Body of pancreas (tissue), 4 donors: ENCODE results near the gene SHBG. TPM values are rescaled to one million over a fixed set of nuclear protein-coding genes. Genes with fewer than 3 reads are reported as not detected.
"Not testable (repeated sequence)": the region's sequence is repeated elsewhere in the genome, so short reads cannot be mapped to it uniquely, and the experiment has no call there.

Experiments
- ATAC-seq: fragments of 150-250 bp; one replicate; pipeline ENCODE4 v1.9.1; 2016
- DNase-seq, 4 donors: peaks; one replicate each; pipeline ENCODE4 v3.0.0-alpha.2; 2019
- H3K27ac ChIP-seq, 4 donors: fragments of 200-600 bp; sonication (generic); 1 replicate in 3 of 4; 2 replicates in 1 of 4; pipeline versions ENCODE4 v1.5.1 to v1.6.1; 2016 to 2019; ENCODE audit warnings: mild to moderate bottlenecking in 1 of 4, mixed read lengths in 1 of 4, moderate library complexity in 1 of 4
- H3K27me3 ChIP-seq, 2 donors: fragments of 200-600 bp; sonication (generic); one replicate each; pipeline ENCODE4 v1.6.0; 2016; ENCODE audit warnings: mild to moderate bottlenecking in 1 of 2
- H3K36me3 ChIP-seq, 2 donors: fragments of 200-600 bp; sonication (generic); replicated peaks in 1 of 2; 2 replicates each; pipeline ENCODE4 v1.5.1; 2016; ENCODE audit warnings: low read depth in 2 of 2; ENCODE audit not compliant: insufficient read depth in 1 of 2
- H3K4me1 ChIP-seq: fragments of 200-600 bp; sonication (generic); one replicate; pipeline ENCODE4 v1.6.0; 2016
- H3K4me3 ChIP-seq, 2 donors: fragments of 200-600 bp; sonication (generic); 1 replicate in 1 of 2; 2 replicates in 1 of 2; pipeline ENCODE4 v1.5.1; 2016 to 2019
- H3K9me3 ChIP-seq, 3 donors: fragments of 200-600 bp; sonication (generic); 1 replicate in 2 of 3; 2 replicates in 1 of 3; pipeline ENCODE4 v1.5.1; 2016
- POLR2A ChIP-seq, 3 donors: fragments of 450-650 bp; IDR thresholded peaks; one replicate each; pipeline ENCODE4 v1.6.1; 2016; ENCODE audit warnings: antibody characterized with exemption in 3 of 3, mild to moderate bottlenecking in 2 of 3
- WGBS, 2 donors: methylation state at CpG; one replicate each; pipeline ENCODE4 v1.1.5; 2017; 5-methylcytosine and 5-hydroxymethylcytosine counted together
- intact Hi-C: fragments of 100-400 bp; cut with DNase I; formaldehyde crosslinking; loops from one replicate; pipeline ENCODE4 v1.15.1; 2023
- total RNA-seq, 2 donors: library from RNA; depleted of rRNA; stranded (reverse); fragments of >200 nt; gene quantifications; one replicate each; pipeline ENCODE4 v1.1.0, GENCODE V29; 2016
- TF ChIP-seq, protein P1 (sequence below), 7 experiments: fragments of 450-650 bp in 4 of 7; fragments of 200-600 bp in 3 of 7; sonication (generic) in 3 of 7; IDR thresholded peaks; one replicate each; pipeline ENCODE4 v1.5.1; 2016 to 2019; ENCODE audit warnings: antibody characterized with exemption in 7 of 7

SHBG gene
- total RNA-seq, 2 donors from 2014 or later: not detected

DNA sequence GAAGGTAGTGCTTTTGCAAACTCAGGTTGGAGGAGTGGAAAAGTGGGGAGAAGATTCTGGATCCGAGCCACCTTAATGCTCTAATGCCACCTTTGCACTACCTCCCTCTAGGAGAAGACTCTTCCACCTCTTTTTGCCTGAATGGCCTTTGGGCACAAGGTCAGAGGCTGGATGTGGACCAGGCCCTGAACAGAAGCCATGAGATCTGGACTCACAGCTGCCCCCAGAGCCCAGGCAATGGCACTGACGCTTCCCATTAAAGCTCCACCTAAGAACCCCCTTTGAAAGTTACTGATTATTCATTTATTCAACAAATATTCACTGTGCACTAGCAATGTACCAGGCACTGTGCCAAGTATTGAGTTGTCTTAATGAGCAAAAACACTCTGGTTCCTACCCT, 3.2 kb downstream of the SHBG start:
- 66 to 71% methylated on average over 2 of the region's 2 CpGs for WGBS, 2 donors
- no peaks in the 10 kb centered on the region for H3K36me3 ChIP-seq
- intact Hi-C loops: no loop called here
- no peak overlapping the region for H3K4me3 ChIP-seq
- TF ChIP-seq, protein P1, sequence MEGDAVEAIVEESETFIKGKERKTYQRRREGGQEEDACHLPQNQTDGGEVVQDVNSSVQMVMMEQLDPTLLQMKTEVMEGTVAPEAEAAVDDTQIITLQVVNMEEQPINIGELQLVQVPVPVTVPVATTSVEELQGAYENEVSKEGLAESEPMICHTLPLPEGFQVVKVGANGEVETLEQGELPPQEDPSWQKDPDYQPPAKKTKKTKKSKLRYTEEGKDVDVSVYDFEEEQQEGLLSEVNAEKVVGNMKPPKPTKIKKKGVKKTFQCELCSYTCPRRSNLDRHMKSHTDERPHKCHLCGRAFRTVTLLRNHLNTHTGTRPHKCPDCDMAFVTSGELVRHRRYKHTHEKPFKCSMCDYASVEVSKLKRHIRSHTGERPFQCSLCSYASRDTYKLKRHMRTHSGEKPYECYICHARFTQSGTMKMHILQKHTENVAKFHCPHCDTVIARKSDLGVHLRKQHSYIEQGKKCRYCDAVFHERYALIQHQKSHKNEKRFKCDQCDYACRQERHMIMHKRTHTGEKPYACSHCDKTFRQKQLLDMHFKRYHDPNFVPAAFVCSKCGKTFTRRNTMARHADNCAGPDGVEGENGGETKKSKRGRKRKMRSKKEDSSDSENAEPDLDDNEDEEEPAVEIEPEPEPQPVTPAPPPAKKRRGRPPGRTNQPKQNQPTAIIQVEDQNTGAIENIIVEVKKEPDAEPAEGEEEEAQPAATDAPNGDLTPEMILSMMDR (IDR thresholded peaks at IDR 0.05): no peak
- no peak for TF ChIP-seq POLR2A (IDR thresholded peaks at IDR 0.05)
- H3K9me3 ChIP-seq: no peaks in the 10 kb centered on the region
- peaks cover 22% of the 10 kb centered on the region for H3K4me1 ChIP-seq
- ATAC-seq (peak; percentile 26), DNase-seq (peak in 1 of 4 donors; percentile 36)
- H3K27ac ChIP-seq: peak overlapping the region in 3 of 4 donors; percentile 2 to 23 (median 4)
- H3K27me3 ChIP-seq: no peaks in the 10 kb centered on the region

DNA sequence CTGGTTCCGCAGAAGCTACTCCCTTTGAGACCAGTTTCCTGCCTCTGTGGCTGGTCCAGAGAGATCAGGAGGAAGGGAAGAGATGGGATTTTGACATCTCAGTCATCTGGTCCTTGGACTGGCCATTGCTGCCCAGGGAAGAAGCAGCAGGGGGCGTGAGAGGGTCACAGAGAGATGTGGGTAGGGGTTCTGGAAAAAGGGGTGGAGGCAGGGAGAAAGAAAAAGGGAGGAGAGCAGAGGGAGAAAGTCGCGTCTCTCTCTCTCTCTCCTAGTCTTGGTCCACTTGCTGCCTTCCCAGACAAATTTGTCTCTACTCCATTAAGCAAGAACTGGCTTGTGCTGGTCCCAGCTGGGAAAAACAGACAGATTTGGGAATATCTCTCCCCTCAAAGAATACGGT, 4.4 kb downstream of the SHBG start:
- 25 to 32% methylated on average over 5 of the region's 5 CpGs for WGBS, 2 donors
- Histone ChIP-seq H3K4me3 (no peak overlapping the region), H3K27ac (no peak overlapping the region), H3K4me1 (peaks cover 22% of the 10 kb centered on the region), H3K36me3 (no peaks in the 10 kb centered on the region), H3K27me3 (no peaks in the 10 kb centered on the region), H3K9me3 (no peaks in the 10 kb centered on the region)
- TF ChIP-seq, protein P1 (IDR thresholded peaks at IDR 0.05): peak in 3 of 7 experiments; percentile 25 to 39 (median 32)
- no peak for TF ChIP-seq POLR2A (IDR thresholded peaks at IDR 0.05)
- intact Hi-C loops: no loop called here
- ATAC-seq: peak; percentile 16
- peak in 3 of 4 donors; percentile 31 to 41 (median 34) for DNase-seq

DNA sequence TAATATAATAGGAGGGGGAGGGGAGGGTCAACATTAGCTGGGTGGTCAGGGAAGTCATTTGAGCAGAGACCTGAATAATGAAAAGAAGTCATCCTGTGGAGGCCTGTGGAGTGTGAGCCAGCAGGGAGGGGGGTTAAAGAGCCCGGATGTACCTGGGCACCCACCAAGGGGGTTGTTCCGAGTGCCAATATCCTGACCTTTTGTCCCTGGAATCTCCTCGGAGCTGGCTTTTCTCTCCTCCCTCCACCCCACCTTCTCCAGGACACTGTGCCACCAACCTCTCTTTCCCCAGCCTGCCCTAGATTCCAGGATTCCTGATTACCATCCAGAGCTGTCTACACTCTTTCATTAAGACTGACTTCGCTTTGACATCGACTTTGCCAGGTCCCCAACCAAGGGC, 6.2 kb downstream of the SHBG start:
- no peak for TF ChIP-seq POLR2A (IDR thresholded peaks at IDR 0.05)
- TF ChIP-seq, protein P1 (IDR thresholded peaks at IDR 0.05): no peak
- WGBS, 2 donors: 55 to 59% methylated on average over 5 of the region's 5 CpGs

DNA sequence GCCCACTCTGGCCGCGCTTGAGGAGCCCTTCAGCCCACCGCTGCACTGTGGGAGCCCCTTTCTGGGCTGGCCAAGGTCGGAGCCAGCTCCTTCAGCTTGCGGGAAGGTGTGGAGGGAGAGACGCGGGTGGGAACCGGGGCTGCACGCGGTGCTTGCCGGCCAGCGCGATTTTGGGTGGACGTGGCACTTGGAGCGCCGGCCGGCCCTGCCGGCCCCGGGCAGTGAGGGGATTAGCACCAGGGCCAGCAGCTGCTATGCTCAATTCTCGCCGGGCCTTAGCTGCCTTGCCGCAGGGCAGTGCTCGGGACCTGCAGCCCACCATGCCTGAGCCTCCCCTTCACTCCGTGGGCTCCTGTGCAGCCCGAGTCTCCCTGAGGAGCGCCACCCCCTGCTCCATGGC, 10.8 kb downstream of the SHBG start:
- Histone ChIP-seq H3K36me3 (no peaks in the 10 kb centered on the region), H3K27me3 (no peaks in the 10 kb centered on the region), H3K4me1 (no peaks in the 10 kb centered on the region), H3K4me3 (no peak overlapping the region), H3K9me3 (no peaks in the 10 kb centered on the region), H3K27ac (no peak overlapping the region)
- TF ChIP-seq POLR2A (IDR thresholded peaks at IDR 0.05): no peak
- TF ChIP-seq, protein P1 (IDR thresholded peaks at IDR 0.05): no peak
- intact Hi-C loops: no loop called here
- WGBS, 2 donors: 93% methylated on average over 19 of the region's 26 CpGs; no CpG with 5 or more reads in 1 of the 2 donors
- no peak for DNase-seq
- no peak for ATAC-seq

More for the DNA sequence above, 6.2 kb downstream of the SHBG start:
- intact Hi-C loops: no loop called here
- Histone ChIP-seq H3K9me3 (no peaks in the 10 kb centered on the region), H3K4me3 (no peak overlapping the region), H3K27ac (no peak overlapping the region), H3K4me1 (peaks cover 22% of the 10 kb centered on the region), H3K27me3 (no peaks in the 10 kb centered on the region), H3K36me3 (no peaks in the 10 kb centered on the region)
- ATAC-seq (no peak), DNase-seq (no peak)

DNA sequence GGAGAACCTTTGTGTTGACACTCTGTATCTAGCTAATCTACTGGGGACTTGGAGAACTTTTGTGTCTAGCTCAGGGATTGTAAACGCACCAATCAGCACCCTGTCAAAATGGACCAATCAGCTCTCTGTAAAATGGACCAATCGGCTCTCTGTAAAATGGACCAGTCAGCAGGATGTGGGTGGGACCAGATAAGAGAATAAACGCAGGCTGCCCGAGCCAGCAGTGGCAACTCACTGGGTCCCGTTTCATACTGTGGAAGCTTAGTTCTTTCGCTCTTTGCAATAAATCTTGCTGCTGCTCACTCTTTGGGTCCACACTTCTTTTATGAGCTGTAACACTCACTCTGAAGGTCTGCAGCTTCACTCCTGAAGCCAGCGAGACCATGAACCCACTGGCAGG, 11.7 kb downstream of the SHBG start:
- not testable (repeated sequence) for H3K4me1 ChIP-seq, ATAC-seq

More for the DNA sequence above, 11.7 kb downstream of the SHBG start:
- H3K9me3 ChIP-seq, intact Hi-C loops, DNase-seq, H3K4me3 ChIP-seq, H3K27me3 ChIP-seq, H3K36me3 ChIP-seq, H3K27ac ChIP-seq: not testable (repeated sequence)
- 51 to 77% methylated on average over 7 of the region's 7 CpGs for WGBS, 2 donors
